Hepatocyte (in vitro differentiated cells): ENCODE measurements around the gene PRELID3B. TPM values are rescaled to one million over a fixed set of nuclear protein-coding genes. Genes with fewer than 3 reads are reported as not detected.

Source experiments
- DNase-seq: peaks from one replicate; pipeline ENCODE4 v3.0.0-alpha.2; 2016; ENCODE audit warnings: low spot score
- H2AFZ ChIP-seq: fragments of 200-600 bp; sonication (generic); 2 replicates; pipeline ENCODE4 v1.6.0; 2016; ENCODE audit warnings: antibody characterized with exemption, mild to moderate bottlenecking
- H3K27ac ChIP-seq: fragments of 200-600 bp; sonication (generic); 2 replicates; pipeline ENCODE4 v1.5.1; 2016; ENCODE audit warnings: mild to moderate bottlenecking
- H3K27me3 ChIP-seq: fragments of 200-600 bp; sonication (generic); 2 replicates; pipeline ENCODE4 v1.6.1; 2016
- H3K36me3 ChIP-seq: fragments of 200-600 bp; sonication (generic); replicated peaks from 2 replicates; pipeline ENCODE4 v1.5.1; 2016; ENCODE audit warnings: low read depth; ENCODE audit not compliant: insufficient read depth
- H3K4me1 ChIP-seq: fragments of 200-600 bp; sonication (generic); 2 replicates; pipeline ENCODE4 v1.5.1; 2016; ENCODE audit warnings: mild to moderate bottlenecking, moderate library complexity; ENCODE audit not compliant: insufficient read depth
- H3K4me2 ChIP-seq: fragments of 200-600 bp; sonication (generic); 2 replicates; pipeline ENCODE4 v1.6.0; 2016
- H3K4me3 ChIP-seq: fragments of 200-600 bp; sonication (generic); 2 replicates; pipeline ENCODE4 v1.5.1; 2016; ENCODE audit warnings: mild to moderate bottlenecking
- H3K79me2 ChIP-seq: fragments of 200-600 bp; sonication (generic); 2 replicates; pipeline ENCODE4 v1.6.0; 2017; ENCODE audit warnings: mild to moderate bottlenecking
- H3K9me2 ChIP-seq: fragments of 200-600 bp; sonication (generic); replicated peaks from 2 replicates; pipeline ENCODE4 v1.6.0; 2017; ENCODE audit warnings: mild to moderate bottlenecking; ENCODE audit not compliant: insufficient read depth
- H3K9me3 ChIP-seq: fragments of 200-600 bp; sonication (generic); 2 replicates; pipeline ENCODE4 v1.5.1; 2016; ENCODE audit warnings: low read depth, mild to moderate bottlenecking
- H4K20me1 ChIP-seq: fragments of 200-600 bp; sonication (generic); 2 replicates; pipeline ENCODE4 v1.6.0; 2016; ENCODE audit warnings: mild to moderate bottlenecking; ENCODE audit not compliant: insufficient read depth, poor library complexity, severe bottlenecking
- EZH2 ChIP-seq: fragments of 200-600 bp; sonication (generic); IDR thresholded peaks from 2 replicates; pipeline ENCODE4 v1.6.1; 2016; ENCODE audit warnings: antibody characterized with exemption, mild to moderate bottlenecking, borderline replicate concordance
- EZH2phosphoT487 ChIP-seq: fragments of 200-600 bp; sonication (generic); IDR thresholded peaks from one replicate; pipeline ENCODE4 v1.6.1; 2018; ENCODE audit warnings: antibody characterized with exemption, mild to moderate bottlenecking, low read depth, moderate library complexity; ENCODE audit not compliant: unreplicated experiment, severe bottlenecking
- WGBS: methylation state at CpG from one replicate; pipeline ENCODE4 v1.1.6; 2016; ENCODE audit warnings: low lambda C conversion rate; ENCODE audit errors: missing lambda C conversion rate; 5-methylcytosine and 5-hydroxymethylcytosine counted together
- polyA plus RNA-seq: library from polyadenylated mRNA; unstranded; fragments of >200 nt; fragmentation: Nextera tagmentation; extraction: Ambion mirVana; gene quantifications from 2 replicates; pipeline ENCODE4 v1.2.1, GENCODE V29; 2016
- total RNA-seq: library from RNA; depleted of rRNA; stranded (reverse); fragments of >200 nt; gene quantifications from 2 replicates; pipeline ENCODE4 v1.2.3, GENCODE V29; 2014
- TF ChIP-seq, protein P1 (sequence below): fragments of 200-600 bp; sonication (generic); IDR thresholded peaks from 2 replicates; pipeline ENCODE4 v1.5.1; 2016; ENCODE audit warnings: antibody characterized with exemption, mild to moderate bottlenecking; ENCODE audit not compliant: poor library complexity

The PRELID3B gene
- total and polyA plus RNA-seq, 2 experiments from 2014 or later: 38.2 to 75.7 TPM

DNA sequence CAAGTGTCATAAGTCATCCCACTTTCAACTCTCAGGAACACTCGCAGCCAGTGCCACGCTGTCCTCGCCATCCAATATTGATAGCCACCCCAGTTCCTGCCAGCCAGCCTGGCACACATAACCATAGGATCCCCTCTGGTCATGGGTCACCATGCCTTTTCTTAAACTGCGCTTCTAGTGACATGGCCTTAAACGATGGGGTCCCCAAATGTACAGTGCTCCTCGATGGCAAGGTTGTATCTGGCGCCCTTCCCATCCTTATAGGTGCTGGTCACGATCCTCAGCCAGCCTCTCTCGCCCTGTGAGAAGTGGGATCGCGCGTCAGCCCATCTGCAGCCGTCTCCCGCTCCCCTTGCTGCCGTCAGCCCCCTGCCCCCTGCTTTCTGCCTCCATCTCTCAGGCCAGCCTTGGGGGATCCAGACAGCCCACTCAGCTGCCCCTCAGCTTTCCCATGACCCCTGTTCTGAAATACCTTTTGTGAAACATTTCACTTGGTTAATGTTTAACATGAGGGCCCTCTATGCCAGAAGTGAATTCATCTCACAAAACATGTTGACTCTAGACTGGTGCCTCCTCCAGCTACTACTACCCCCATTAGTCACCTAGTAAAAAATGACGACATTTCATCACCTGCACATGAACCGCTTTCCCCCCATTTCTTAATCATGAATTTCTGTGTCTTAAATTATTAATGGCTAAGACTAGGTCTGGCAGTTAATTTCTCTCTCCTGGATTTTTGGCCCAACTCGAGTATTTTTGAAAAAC, 46.9 kb downstream of the PRELID3B start:
- Histone ChIP-seq H3K27ac (peak overlapping the region; percentile 56), H3K36me3 (no peaks in the 10 kb centered on the region), H3K4me3 (no peak overlapping the region), H3K4me2 (no peak overlapping the region), H3K79me2 (no peaks in the 10 kb centered on the region), H2AFZ (no peak overlapping the region), H3K9me3 (no peaks in the 10 kb centered on the region), H3K27me3 (no peaks in the 10 kb centered on the region), H4K20me1 (no peaks in the 10 kb centered on the region), H3K9me2 (no peaks in the 10 kb centered on the region), H3K4me1 (peaks cover 4% of the 10 kb centered on the region)
- DNase-seq: peak; percentile 47
- 91% methylated on average over 18 of the region's 18 CpGs for WGBS
- TF ChIP-seq, protein P1, sequence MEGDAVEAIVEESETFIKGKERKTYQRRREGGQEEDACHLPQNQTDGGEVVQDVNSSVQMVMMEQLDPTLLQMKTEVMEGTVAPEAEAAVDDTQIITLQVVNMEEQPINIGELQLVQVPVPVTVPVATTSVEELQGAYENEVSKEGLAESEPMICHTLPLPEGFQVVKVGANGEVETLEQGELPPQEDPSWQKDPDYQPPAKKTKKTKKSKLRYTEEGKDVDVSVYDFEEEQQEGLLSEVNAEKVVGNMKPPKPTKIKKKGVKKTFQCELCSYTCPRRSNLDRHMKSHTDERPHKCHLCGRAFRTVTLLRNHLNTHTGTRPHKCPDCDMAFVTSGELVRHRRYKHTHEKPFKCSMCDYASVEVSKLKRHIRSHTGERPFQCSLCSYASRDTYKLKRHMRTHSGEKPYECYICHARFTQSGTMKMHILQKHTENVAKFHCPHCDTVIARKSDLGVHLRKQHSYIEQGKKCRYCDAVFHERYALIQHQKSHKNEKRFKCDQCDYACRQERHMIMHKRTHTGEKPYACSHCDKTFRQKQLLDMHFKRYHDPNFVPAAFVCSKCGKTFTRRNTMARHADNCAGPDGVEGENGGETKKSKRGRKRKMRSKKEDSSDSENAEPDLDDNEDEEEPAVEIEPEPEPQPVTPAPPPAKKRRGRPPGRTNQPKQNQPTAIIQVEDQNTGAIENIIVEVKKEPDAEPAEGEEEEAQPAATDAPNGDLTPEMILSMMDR: no peak
- TF ChIP-seq EZH2phosphoT487 (no peak), EZH2 (no peak)

DNA sequence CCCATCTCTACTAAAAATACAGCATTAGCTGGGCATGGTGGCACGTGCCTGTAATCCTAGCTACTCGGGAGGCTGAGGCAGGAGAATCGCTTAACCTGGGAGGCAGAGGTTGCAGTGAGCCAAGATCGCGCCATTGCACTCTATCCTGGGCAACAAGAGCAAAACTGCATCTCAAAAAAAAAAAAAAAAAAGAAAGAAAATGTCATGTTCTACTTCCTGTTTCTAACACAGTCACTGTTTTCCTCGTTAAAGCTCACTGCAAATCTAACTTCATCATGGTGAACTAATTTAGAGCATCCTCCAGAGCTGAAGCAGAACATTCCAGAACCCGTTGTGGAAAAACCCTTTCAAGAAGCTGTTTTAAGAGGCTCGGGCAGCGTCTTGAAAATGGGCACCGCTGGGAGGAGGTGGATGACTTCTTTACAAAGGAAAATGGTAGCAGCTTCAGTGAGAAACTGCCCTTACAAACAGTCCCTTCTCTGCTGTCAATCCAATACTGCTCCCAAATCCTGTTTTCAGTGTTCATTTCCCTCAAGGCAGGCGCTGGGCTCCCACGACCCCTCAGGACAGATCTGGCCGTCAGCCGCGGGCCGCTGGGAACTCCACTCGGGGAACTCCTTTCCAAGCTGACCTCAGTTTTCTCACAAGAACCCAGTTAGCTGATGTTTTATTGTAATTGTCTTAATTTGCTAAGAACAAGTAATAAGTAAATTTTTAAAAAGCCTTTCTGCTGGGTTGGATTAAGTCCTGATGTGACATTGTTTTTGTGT, 48.0 kb downstream of the PRELID3B start:
- H3K9me3 ChIP-seq: no peaks in the 10 kb centered on the region
- no peaks in the 10 kb centered on the region for H3K36me3 ChIP-seq
- no peaks in the 10 kb centered on the region for H3K79me2 ChIP-seq
- no peaks in the 10 kb centered on the region for H3K9me2 ChIP-seq
- H4K20me1 ChIP-seq: no peaks in the 10 kb centered on the region
- no peaks in the 10 kb centered on the region for H3K27me3 ChIP-seq
- no peak overlapping the region for H3K27ac ChIP-seq
- TF ChIP-seq, protein P1: no peak
- TF ChIP-seq EZH2 (no peak), EZH2phosphoT487 (no peak)
- no peak overlapping the region for H2AFZ ChIP-seq
- H3K4me3 ChIP-seq: no peak overlapping the region
- H3K4me2 ChIP-seq: no peak overlapping the region
- H3K4me1 ChIP-seq: peaks cover 4% of the 10 kb centered on the region
- no peak for DNase-seq
- WGBS: 92% methylated on average over 17 of the region's 17 CpGs

DNA sequence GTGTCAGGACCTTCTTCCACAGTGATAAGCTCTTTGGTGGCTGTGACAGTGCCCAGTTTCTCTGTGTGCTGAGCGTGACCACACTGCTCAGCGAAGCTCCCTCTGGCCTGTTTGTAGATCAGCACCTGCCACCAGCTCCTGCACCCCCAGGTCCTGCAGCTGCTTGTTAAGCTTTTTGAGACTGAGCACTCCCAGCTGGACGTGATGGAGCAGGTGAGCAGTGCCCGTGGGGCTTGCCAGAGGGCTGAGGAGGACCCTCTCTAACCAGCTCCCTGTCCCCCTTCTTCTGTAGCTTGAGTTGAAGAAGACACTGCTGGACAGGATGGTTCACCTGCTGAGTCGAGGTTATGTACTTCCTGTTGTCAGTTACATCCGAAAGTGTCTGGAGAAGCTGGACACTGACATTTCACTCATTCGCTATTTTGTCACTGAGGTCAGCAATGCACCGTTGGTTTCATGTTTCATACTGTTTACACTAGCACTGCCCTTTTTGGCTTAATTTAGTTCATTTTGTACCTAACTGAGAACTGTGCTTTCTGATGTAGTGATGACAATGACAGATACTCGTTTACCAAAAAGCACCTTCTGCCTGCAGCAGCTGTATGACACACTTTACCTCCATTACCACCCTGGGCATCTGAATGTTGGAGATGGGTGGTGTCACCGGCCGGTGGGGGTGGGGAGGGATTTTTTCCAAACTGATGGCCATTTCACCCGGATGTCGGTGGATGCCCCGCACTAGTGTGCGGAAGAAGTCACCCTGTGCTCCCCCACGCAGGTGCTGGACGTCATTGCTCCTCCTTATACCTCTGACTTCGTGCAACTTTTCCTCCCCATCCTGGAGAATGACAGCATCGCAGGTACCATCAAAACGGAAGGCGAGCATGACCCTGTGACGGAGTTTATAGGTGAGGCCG, 49.0 kb downstream of the PRELID3B start:
- 94% methylated on average over 22 of the region's 23 CpGs for WGBS
- H3K27ac ChIP-seq: no peak overlapping the region
- no peak overlapping the region for H3K4me3 ChIP-seq
- H3K27me3 ChIP-seq: no peaks in the 10 kb centered on the region
- H3K36me3 ChIP-seq: no peaks in the 10 kb centered on the region
- no peak for DNase-seq
- no peaks in the 10 kb centered on the region for H3K9me2 ChIP-seq
- TF ChIP-seq, protein P1: no peak
- TF ChIP-seq EZH2phosphoT487 (no peak), EZH2 (no peak)
- H2AFZ ChIP-seq: no peak overlapping the region
- H4K20me1 ChIP-seq: no peaks in the 10 kb centered on the region
- peaks cover 4% of the 10 kb centered on the region for H3K4me1 ChIP-seq
- no peaks in the 10 kb centered on the region for H3K9me3 ChIP-seq
- H3K4me2 ChIP-seq: no peak overlapping the region
- no peaks in the 10 kb centered on the region for H3K79me2 ChIP-seq
